GM12873 (cell line): ENCODE measurements around the gene CCR5.

Experiments
- CTCF ChIP-seq: IDR thresholded peaks from 2 replicates; pipeline ENCODE4 v1.5.1; 2012; ENCODE audit warnings: low read depth, mild to moderate bottlenecking, moderate library complexity, low read length, control low read depth; ENCODE audit not compliant: insufficient read depth; ENCODE audit errors: missing control alignments

CCR5 gene

DNA sequence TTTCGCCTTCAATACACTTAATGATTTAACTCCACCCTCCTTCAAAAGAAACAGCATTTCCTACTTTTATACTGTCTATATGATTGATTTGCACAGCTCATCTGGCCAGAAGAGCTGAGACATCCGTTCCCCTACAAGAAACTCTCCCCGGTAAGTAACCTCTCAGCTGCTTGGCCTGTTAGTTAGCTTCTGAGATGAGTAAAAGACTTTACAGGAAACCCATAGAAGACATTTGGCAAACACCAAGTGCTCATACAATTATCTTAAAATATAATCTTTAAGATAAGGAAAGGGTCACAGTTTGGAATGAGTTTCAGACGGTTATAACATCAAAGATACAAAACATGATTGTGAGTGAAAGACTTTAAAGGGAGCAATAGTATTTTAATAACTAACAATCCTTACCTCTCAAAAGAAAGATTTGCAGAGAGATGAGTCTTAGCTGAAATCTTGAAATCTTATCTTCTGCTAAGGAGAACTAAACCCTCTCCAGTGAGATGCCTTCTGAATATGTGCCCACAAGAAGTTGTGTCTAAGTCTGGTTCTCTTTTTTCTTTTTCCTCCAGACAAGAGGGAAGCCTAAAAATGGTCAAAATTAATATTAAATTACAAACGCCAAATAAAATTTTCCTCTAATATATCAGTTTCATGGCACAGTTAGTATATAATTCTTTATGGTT, at the start of gene CCR5:
CCR5 (plus strand) TSS at position 108 of the 680 bp plus-strand sequence. CDS start 1,957 bp downstream, outside the sequence.
- no peak for TF ChIP-seq CTCF

DNA sequence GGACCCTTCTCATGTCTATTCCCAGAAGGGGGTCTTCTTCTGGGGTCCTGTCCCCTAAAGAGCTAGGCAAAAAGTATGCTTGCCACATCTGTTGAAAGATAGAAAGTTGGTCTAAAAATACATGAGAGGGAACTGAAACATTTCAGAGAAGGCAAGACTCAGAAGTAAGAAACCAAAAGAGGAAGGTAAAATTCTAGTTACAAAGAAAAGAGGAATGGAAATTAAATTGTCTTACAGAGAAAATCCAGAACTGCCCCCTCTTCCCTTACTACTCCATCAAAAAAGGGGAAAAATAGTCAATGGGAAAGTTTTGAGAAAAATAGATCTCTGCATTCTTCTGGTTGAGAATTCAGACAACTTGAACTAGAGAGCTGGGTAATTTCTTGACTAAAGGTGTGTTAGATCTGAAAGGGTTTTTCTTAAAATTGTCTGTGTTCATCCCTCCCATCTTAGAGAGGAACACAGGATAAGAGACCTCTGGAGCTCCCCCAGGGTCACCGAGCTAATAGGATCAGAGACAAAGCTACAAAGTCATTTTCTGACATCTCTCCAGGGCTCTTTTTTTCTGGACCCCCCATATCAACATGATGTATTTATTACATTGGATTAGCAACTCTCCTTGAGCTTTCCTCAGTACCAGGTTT, 49.2 kb upstream of the CCR5 start:
- no peak for TF ChIP-seq CTCF

- TF ChIP-seq CTCF, result no peak
Measured at GRCh38 chr3:46324036-46324435, 46.7 kb upstream of the CCR5 start.

DNA sequence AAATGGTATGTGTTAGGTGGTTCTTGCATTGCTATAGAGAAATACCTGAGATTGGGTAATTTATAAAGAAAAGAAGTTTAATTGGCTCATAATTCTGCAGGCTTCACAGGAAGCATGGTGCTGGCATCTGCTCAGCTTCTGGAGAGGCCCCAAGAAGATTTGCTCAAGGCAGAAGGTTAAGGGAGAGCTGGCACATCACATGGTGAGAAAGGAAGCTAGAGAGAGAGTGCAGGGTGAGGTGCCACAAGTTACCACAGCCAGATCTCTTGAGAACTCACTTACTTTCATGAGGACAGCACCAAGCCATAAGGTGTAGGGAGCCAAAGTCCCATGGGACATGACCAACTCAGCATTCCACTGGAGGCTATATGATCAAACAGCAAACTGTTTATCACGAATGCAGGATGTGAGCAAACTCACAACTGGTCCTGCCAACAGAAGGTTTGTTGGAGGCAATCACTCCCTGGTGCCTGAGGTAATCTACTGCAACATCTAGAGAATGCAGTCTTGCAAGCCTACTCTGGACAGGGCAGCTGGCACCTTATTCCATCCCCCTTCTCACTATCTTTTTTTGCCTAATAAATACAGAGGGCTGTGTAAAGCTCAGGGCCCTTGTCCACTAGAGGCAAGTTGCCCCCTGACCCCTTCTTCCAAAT, 45.0 kb upstream of the CCR5 start:
- TF ChIP-seq CTCF, result no peak

DNA sequence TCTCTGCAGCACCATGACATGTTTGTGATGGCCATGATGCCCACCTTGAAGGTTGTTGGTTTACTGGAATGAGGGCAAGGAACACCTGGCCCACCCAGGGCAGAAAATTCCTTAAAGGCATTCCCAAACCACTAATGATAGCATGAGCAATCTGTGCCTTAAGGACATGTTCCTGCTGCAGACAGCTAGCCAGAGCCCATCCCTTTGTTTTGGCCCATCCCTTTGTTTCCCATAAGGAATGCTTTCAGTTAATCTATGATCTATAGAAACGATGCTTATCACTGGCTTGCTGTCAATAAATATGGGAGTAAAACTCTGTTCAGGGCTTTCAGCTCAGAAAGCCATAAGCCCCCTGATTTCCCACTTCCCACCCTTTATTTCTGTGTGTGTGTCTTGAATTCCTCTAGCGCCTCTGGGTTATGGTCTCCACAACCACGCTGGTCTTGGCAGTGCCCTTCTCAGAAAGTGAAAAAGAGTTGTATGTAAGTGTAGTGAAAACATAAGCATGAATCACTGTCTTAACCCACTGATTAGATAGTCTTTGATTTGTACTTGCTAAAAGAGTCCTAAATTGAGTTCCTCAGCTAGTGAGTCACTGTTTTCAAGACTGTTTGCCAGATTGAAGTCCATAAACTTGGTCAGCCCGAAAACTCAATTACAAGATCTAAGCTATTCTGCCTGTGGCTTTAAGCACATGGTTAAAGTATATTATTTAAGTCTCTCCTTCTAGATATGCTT, 35.8 kb upstream of the CCR5 start:
- no peak for TF ChIP-seq CTCF

GRCh38 chr3:46335541-46335940, 35.2 kb upstream of the CCR5 start:
- TF ChIP-seq CTCF, result no peak

- TF ChIP-seq CTCF, result no peak
Measured at GRCh38 chr3:46337911-46338310, 32.8 kb upstream of the CCR5 start.
